A673 (cell line): ENCODE results near the gene AKNA. TPM values are rescaled to one million over a fixed set of nuclear protein-coding genes. Genes with fewer than 3 reads are reported as not detected.

Source experiments
- BruUV-seq: library from RNA; stranded (reverse); fragments of 400-500 nt; replicated peaks from 2 replicates; lab custom pipeline; 2021; lab: Mats Ljungman, UMichigan
- CTCF ChIA-PET: fragments of 300-600 bp; sonication (Branson Sonifier 250); formaldehyde crosslinking; loops from one replicate; lab custom pipeline; 2022; ENCODE audit warnings: antibody characterized with exemption; lab: Charles Lee
- POLR2A ChIA-PET: fragments of 300-600 bp; sonication (Branson Sonifier 250); formaldehyde crosslinking; loops from one replicate; lab custom pipeline; 2022; ENCODE audit warnings: antibody characterized with exemption; ENCODE audit not compliant: low non-redundant PET; lab: Charles Lee
- DNase-seq: peaks from one replicate; pipeline ENCODE4 v3.0.0-alpha.2; 2015; ENCODE audit warnings: low spot score
- H3K27ac ChIP-seq: fragments of 200-600 bp; sonication (generic); 2 replicates; pipeline ENCODE4 v1.5.1; 2016; ENCODE audit warnings: mixed run types, low read depth, mild to moderate bottlenecking, mixed read lengths, antibody characterized with exemption, low read length; ENCODE audit not compliant: poor library complexity, severe bottlenecking
- H3K27me3 ChIP-seq: fragments of 200-600 bp; sonication (generic); replicated peaks from 2 replicates; pipeline ENCODE4 v1.6.1; 2017; ENCODE audit warnings: mixed run types, low read depth, mild to moderate bottlenecking, mixed read lengths, antibody characterized with exemption, low read length; ENCODE audit not compliant: insufficient read depth, poor library complexity
- H3K36me3 ChIP-seq: fragments of 200-600 bp; sonication (generic); 2 replicates; pipeline ENCODE4 v1.6.1; 2016; ENCODE audit warnings: mixed run types, mild to moderate bottlenecking, mixed read lengths, antibody characterized with exemption, low read length; ENCODE audit not compliant: insufficient read depth, poor library complexity, severe bottlenecking
- H3K4me1 ChIP-seq: fragments of 200-600 bp; sonication (generic); 2 replicates; pipeline ENCODE4 v1.6.1; 2017; ENCODE audit warnings: mixed run types, mild to moderate bottlenecking, mixed read lengths, antibody characterized with exemption, low read length; ENCODE audit not compliant: insufficient read depth, poor library complexity, severe bottlenecking
- H3K4me3 ChIP-seq: fragments of 200-600 bp; sonication (generic); 2 replicates; pipeline ENCODE4 v1.5.1; 2016; ENCODE audit warnings: low read depth, mixed run types, mild to moderate bottlenecking, mixed read lengths, low read length; ENCODE audit not compliant: poor library complexity, severe bottlenecking
- H3K9me3 ChIP-seq: fragments of 200-600 bp; sonication (generic); 2 replicates; pipeline ENCODE4 v1.6.1; 2016; ENCODE audit warnings: mixed run types, low read depth, mild to moderate bottlenecking, mixed read lengths, antibody characterized with exemption, low read length; ENCODE audit not compliant: poor library complexity, severe bottlenecking
- CTCF ChIP-seq: fragments of 300-800, 200-600 bp; sonication (generic); conservative IDR thresholded peaks from 2 replicates; pipeline ENCODE4 v1.5.1; 2017; ENCODE audit warnings: low read depth, mild to moderate bottlenecking, antibody characterized with exemption, low read length, moderate library complexity, mixed read lengths
- EZH2 ChIP-seq: fragments of 200-600 bp; sonication (generic); IDR thresholded peaks from 2 replicates; pipeline ENCODE4 v1.6.1; 2017; ENCODE audit warnings: borderline replicate concordance, low read depth, mild to moderate bottlenecking, mixed read lengths, antibody characterized with exemption, low read length; ENCODE audit not compliant: poor library complexity, severe bottlenecking
- intact Hi-C: fragments of 100-400 bp; cut with micrococcal nuclease; formaldehyde crosslinking; loops from one replicate; pipeline ENCODE4 v1.10.0; 2022; ENCODE audit not compliant: unreplicated experiment
- total RNA-seq: library from RNA; stranded (reverse); gene quantifications from 2 replicates; pipeline ENCODE4 v1.2.3, GENCODE V29; 2021

AKNA gene
- total RNA-seq, 1 experiment from 2014 or later = 20.4 TPM

DNA sequence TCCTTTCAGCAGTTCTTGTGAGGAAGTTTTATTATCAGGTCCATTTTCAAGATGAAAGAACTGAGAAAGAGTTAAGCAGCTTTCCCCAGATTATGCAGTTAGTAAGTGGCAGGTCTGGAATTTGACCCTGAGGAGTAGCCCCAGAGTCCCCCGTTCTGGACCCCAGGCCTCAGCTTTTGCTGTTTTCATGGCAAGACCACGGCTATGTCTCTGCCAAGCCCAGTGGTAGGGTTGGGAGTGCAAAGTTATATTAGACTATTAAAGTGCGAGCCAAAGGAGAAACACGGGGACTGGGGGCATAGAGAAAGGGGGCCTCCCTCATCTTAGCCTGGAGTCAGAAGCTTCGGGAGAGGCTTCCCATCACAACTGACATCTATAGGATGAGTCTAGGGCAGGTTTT is 84.2 kb downstream of the AKNA start:
- no peak overlapping the region for H3K27ac ChIP-seq
- BruUV-seq = no TSS peak
- TF ChIP-seq EZH2 (no peak), CTCF (no peak)
- CTCF ChIA-PET = interaction anchor here (1.1 kb wide), 1 partner anchor 195 kb away, joined by 4 read pairs; no protein-coding TSS in a partner anchor
- no peaks in the 10 kb centered on the region for H3K36me3 ChIP-seq
- H3K27me3 ChIP-seq = no peaks in the 10 kb centered on the region
- no peaks in the 10 kb centered on the region for H3K4me1 ChIP-seq
- no peaks in the 10 kb centered on the region for H3K9me3 ChIP-seq
- POLR2A ChIA-PET = no interaction called here
- H3K4me3 ChIP-seq = no peak overlapping the region
- DNase-seq = no peak
- intact Hi-C loops = no loop called here

GRCh38 chr9:114302727-114303126 is 85.1 kb downstream of the AKNA start:
- POLR2A ChIA-PET = no interaction called here
- Histone ChIP-seq H3K9me3 (no peaks in the 10 kb centered on the region), H3K27me3 (no peaks in the 10 kb centered on the region), H3K4me1 (no peaks in the 10 kb centered on the region), H3K27ac (no peak overlapping the region), H3K36me3 (no peaks in the 10 kb centered on the region), H3K4me3 (no peak overlapping the region)
- no peak for TF ChIP-seq CTCF
- no peak for TF ChIP-seq EZH2
- CTCF ChIA-PET = no interaction called here
- intact Hi-C loops = no loop called here
- DNase-seq = no peak
- BruUV-seq = no TSS peak

GRCh38 chr9:114301798-114302565 is 85.8 kb downstream of the AKNA start:
- no peak overlapping the region for H3K4me3 ChIP-seq
- POLR2A ChIA-PET = no interaction called here
- no peaks in the 10 kb centered on the region for H3K4me1 ChIP-seq
- intact Hi-C loops = no loop called here
- no peaks in the 10 kb centered on the region for H3K9me3 ChIP-seq
- no peak for DNase-seq
- CTCF ChIA-PET = no interaction called here
- TF ChIP-seq EZH2 (no peak), CTCF (no peak)
- no peaks in the 10 kb centered on the region for H3K27me3 ChIP-seq
- no TSS peak for BruUV-seq
- no peak overlapping the region for H3K27ac ChIP-seq
- no peaks in the 10 kb centered on the region for H3K36me3 ChIP-seq
